ENCODE measurements around the gene CCDC57. TPM values are rescaled to one million over a fixed set of nuclear protein-coding genes. Genes with fewer than 3 reads are reported as not detected.

Gene CCDC57
- polyA plus RNA-seq, 1 donor from 2014 or later, result 70.9 TPM

- no peaks in the 10 kb centered on the region for H3K9me2 ChIP-seq (ENCODE audit: insufficient read depth, low read length)
- no peaks in the 10 kb centered on the region for H3K9me3 ChIP-seq (ENCODE audit: low read length)
- no peaks in the 10 kb centered on the region for H3F3A ChIP-seq (ENCODE audit: insufficient read depth, low read length, poor library complexity, severe bottlenecking)
- no peaks in the 10 kb centered on the region for H3K36me3 ChIP-seq (ENCODE audit: insufficient read depth, low read length)
- H3K27ac ChIP-seq (ENCODE audit: low read length), result no peak overlapping the region
- H3K27me3 ChIP-seq (ENCODE audit: insufficient read depth, low read depth, low read length), result no peaks in the 10 kb centered on the region
- no peaks in the 10 kb centered on the region for H4K20me1 ChIP-seq (ENCODE audit: insufficient read depth)
- no peaks in the 10 kb centered on the region for H3K79me2 ChIP-seq (replicated peaks; ENCODE audit: insufficient read depth, low read length)
- no peak overlapping the region for H3K4me2 ChIP-seq (ENCODE audit: low read length)
- no peak overlapping the region for H2AFZ ChIP-seq (ENCODE audit: low read depth, low read length)
- TF ChIP-seq POLR2AphosphoS5 (IDR thresholded peaks at IDR 0.05) (no peak), CTCF (IDR thresholded peaks at IDR 0.05; ENCODE audit: poor library complexity, severe bottlenecking) (no peak), TAF1 (IDR thresholded peaks at IDR 0.05; ENCODE audit: low read depth) (no peak), MXI1 (conservative IDR thresholded peaks at IDR 0.05; ENCODE audit: poor library complexity, severe bottlenecking) (no peak), EZH2 (IDR thresholded peaks at IDR 0.05; ENCODE audit: borderline replicate concordance, insufficient read depth, low read length, poor library complexity, severe bottlenecking) (no peak), REST (IDR thresholded peaks at IDR 0.05; ENCODE audit: borderline replicate concordance) (no peak), RAD21 (conservative IDR thresholded peaks at IDR 0.05) (no peak), EP300 (conservative IDR thresholded peaks at IDR 0.05; ENCODE audit: poor library complexity, severe bottlenecking) (no peak), SMC3 (conservative IDR thresholded peaks at IDR 0.05; ENCODE audit: poor library complexity) (no peak)
- H3K9ac ChIP-seq (ENCODE audit: low read length), result no peak overlapping the region
- no peak overlapping the region for H3K4me3 ChIP-seq (ENCODE audit: low read length)
These were observed 106.6 kb downstream of the CCDC57 start for GRCh38 chr17:82105882-82106687.

DNA sequence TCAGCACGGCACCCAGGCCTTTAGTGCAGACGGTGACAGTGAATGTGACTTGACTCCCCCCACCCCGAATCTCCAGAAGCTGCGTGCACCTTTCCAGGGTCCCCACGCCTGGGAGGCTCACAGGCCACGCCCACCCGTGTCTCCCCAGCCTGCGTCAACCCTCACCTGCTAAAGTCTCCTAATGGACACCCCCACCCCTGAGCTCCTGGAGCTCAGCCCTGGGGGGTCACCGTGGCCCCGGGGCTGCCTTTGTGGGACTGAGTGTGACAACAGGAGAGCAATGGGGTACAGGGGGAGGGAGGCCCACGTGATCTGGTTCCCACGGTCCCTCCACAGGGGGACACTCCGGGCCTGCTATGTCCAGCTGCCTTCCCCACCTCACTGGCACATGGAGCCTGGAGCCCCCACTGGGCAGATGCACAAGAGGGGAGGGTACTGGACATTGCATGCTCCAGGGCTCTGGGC, 107.2 kb downstream of the CCDC57 start:
- no peaks in the 10 kb centered on the region for H3K79me2 ChIP-seq (replicated peaks; ENCODE audit: insufficient read depth, low read length)
- H3F3A ChIP-seq (ENCODE audit: insufficient read depth, low read length, poor library complexity, severe bottlenecking), result no peaks in the 10 kb centered on the region
- H3K4me3 ChIP-seq (ENCODE audit: low read length), result no peak overlapping the region
- H3K9ac ChIP-seq (ENCODE audit: low read length), result no peak overlapping the region
- H3K27ac ChIP-seq (ENCODE audit: low read length), result no peak overlapping the region
- no peaks in the 10 kb centered on the region for H3K9me3 ChIP-seq (ENCODE audit: low read length)
- H3K27me3 ChIP-seq (ENCODE audit: insufficient read depth, low read depth, low read length), result no peaks in the 10 kb centered on the region
- H3K9me2 ChIP-seq (ENCODE audit: insufficient read depth, low read length), result no peaks in the 10 kb centered on the region
- H3K4me2 ChIP-seq (ENCODE audit: low read length), result no peak overlapping the region
- TF ChIP-seq TAF1 (IDR thresholded peaks at IDR 0.05; ENCODE audit: low read depth) (no peak), CTCF (IDR thresholded peaks at IDR 0.05; ENCODE audit: poor library complexity, severe bottlenecking) (no peak), REST (IDR thresholded peaks at IDR 0.05; ENCODE audit: borderline replicate concordance) (no peak), POLR2AphosphoS5 (IDR thresholded peaks at IDR 0.05) (no peak), RAD21 (conservative IDR thresholded peaks at IDR 0.05) (no peak), MXI1 (conservative IDR thresholded peaks at IDR 0.05; ENCODE audit: poor library complexity, severe bottlenecking) (no peak), EZH2 (IDR thresholded peaks at IDR 0.05; ENCODE audit: borderline replicate concordance, insufficient read depth, low read length, poor library complexity, severe bottlenecking) (no peak), SMC3 (conservative IDR thresholded peaks at IDR 0.05; ENCODE audit: poor library complexity) (no peak), EP300 (conservative IDR thresholded peaks at IDR 0.05; ENCODE audit: poor library complexity, severe bottlenecking) (no peak)
- H4K20me1 ChIP-seq (ENCODE audit: insufficient read depth), result no peaks in the 10 kb centered on the region
- H3K36me3 ChIP-seq (ENCODE audit: insufficient read depth, low read length), result no peaks in the 10 kb centered on the region
- H2AFZ ChIP-seq (ENCODE audit: low read depth, low read length), result no peak overlapping the region

Measured in neural cell (in vitro differentiated cells).